Natural killer cell treated with Interleukin-12 subunit alpha and Interleukin-12 subunit beta and Interleukin-15 and Interleukin-18, amount 100 ng/mL, for 72 hours (primary cell): ENCODE data around the gene ALPG. TPM values are rescaled to one million over a fixed set of nuclear protein-coding genes. Genes with fewer than 3 reads are reported as not detected.
"Not testable (repeated sequence)": the region's sequence is repeated elsewhere in the genome, so short reads cannot be mapped to it uniquely, and the experiment has no call there.

Experiments used
- ATAC-seq, 2 donors: fragments of 150-1000 bp; cut with Tn5 transposase in 1 of 2; sonication (Bioruptor Pico), chemical (Tn5 transposase) in 1 of 2; 2 replicates each; pipeline ENCODE4 v1.10.0; 2021
- DNase-seq: peaks from one replicate; pipeline ENCODE4 v3.0.0; 2022; ENCODE audit warnings: low spot score
- H3K27ac Mint-ChIP-seq, 2 donors: 1 replicate in 1 of 2; 2 replicates in 1 of 2; pipeline ENCODE4 v1.8.0; 2022; ENCODE audit warnings: mixed read lengths in 2 of 2, mild to moderate bottlenecking in 1 of 2, moderate library complexity in 1 of 2
- H3K27me3 Mint-ChIP-seq, 2 donors: 1 replicate in 1 of 2; 2 replicates in 1 of 2; pipeline ENCODE4 v1.8.0; 2022; ENCODE audit warnings: mixed read lengths in 2 of 2
- H3K36me3 Mint-ChIP-seq: one replicate; pipeline ENCODE4 v1.8.0; 2022; ENCODE audit warnings: mixed read lengths
- H3K4me1 Mint-ChIP-seq, 2 donors: 1 replicate in 1 of 2; 2 replicates in 1 of 2; pipeline ENCODE4 v1.8.0; 2022; ENCODE audit warnings: low read depth in 2 of 2, mixed read lengths in 2 of 2, mild to moderate bottlenecking in 1 of 2
- H3K4me3 Mint-ChIP-seq: one replicate; pipeline ENCODE4 v1.8.0; 2022; ENCODE audit warnings: mixed read lengths
- H3K9me3 Mint-ChIP-seq: 2 replicates; pipeline ENCODE4 v1.8.0; 2022; ENCODE audit warnings: mixed read lengths
- total RNA-seq, 2 donors: library from RNA; stranded (reverse); gene quantifications; one replicate each; pipeline ENCODE4 v1.2.3, GENCODE V29; 2022

The ALPG gene
- total RNA-seq, 2 donors from 2014 or later, result not detected

GRCh38 chr2:232415736-232416520 is 9.3 kb downstream of the ALPG start:
- Mint-ChIP-seq H3K9me3 (no peaks in the 10 kb centered on the region), H3K36me3 (no peaks in the 10 kb centered on the region), H3K27ac (no peak overlapping the region), H3K4me3 (no peak overlapping the region), H3K4me1 (peaks cover 0 to 6% of the 10 kb centered on the region in 2 donors), H3K27me3 (peaks cover 21 to 23% of the 10 kb centered on the region in 2 donors)
- DNase-seq, result no peak
- ATAC-seq, result no peak

DNA sequence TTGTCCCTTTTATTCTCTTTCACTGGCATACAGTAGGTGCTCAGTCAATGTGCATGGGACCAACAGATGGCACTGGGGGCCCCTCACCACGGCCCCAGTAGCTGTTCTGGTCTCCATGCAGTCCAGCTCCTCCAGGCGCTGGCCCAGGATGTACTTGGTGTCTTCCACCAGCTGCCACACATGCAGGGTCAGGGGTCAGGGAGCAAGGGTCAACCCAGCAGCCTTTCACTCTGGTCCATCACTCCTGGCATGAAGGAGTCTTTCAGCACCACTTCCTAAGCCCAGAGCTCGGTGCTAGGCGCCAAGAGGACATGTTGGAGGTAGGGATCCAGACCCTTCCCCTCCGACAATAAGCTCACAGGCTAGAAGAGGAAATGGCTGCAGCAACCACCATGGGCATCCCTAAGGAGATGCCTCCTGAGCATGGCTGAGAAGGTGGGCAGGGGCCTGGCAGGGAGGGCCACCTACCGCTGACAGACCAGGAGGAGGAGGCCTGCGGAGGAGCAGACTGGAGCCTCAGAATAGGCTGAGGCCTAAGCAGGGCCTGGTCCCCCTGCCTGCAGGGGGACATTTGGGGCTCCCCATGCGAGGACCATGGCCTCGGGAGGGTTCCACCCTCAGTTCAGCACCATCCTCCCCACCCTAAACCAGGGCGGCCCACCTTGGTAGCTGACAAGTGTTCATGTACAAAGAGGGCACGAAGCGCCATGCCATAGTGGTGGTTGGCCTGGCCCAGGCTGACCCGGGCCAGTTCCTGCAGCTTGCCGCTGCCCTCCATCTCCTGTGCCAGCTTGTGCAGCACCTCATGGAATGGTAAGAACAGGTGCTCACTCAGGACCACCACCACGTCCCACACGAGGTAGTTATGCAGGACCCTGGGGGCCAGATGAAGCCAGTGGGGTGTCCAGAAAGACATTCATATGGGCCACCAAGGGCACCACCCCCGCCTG is 10.2 kb downstream of the ALPG start:
- no peaks in the 10 kb centered on the region for H3K9me3 Mint-ChIP-seq
- H3K27ac Mint-ChIP-seq, result no peak overlapping the region
- no peak overlapping the region for H3K4me3 Mint-ChIP-seq
- peaks cover 21 to 24% of the 10 kb centered on the region in 2 donors for H3K27me3 Mint-ChIP-seq
- no peak for DNase-seq
- ATAC-seq, result no peak
- no peaks in the 10 kb centered on the region for H3K36me3 Mint-ChIP-seq
- H3K4me1 Mint-ChIP-seq, result peaks cover 0 to 6% of the 10 kb centered on the region in 2 donors

DNA sequence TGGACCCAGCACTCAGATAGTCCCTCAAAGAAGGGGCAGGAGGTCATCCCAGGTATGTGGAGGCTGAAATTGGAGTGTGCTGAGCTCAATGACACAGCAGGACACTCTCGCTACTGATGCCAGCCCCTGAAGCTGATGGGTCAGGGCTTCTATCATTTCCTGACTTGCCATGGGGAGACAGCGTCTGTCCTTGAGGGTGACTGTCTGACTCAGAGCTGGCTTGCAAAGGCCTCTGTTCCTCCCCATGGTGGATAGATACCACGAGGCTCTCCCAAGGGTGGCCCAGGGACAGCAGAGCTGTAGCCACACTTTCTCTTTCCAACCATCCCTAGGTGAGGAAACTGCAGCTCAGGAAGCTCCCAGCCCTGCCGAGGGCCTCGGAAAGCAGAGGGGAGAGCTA is 10.8 kb downstream of the ALPG start:
- H3K36me3 Mint-ChIP-seq, result no peaks in the 10 kb centered on the region
- DNase-seq (no peak), ATAC-seq (no peak)
- peaks cover 22 to 31% of the 10 kb centered on the region in 2 donors for H3K27me3 Mint-ChIP-seq
- no peak overlapping the region for H3K27ac Mint-ChIP-seq
- no peaks in the 10 kb centered on the region for H3K9me3 Mint-ChIP-seq
- H3K4me3 Mint-ChIP-seq, result no peak overlapping the region
- peaks cover 0 to 6% of the 10 kb centered on the region in 2 donors for H3K4me1 Mint-ChIP-seq

- Mint-ChIP-seq H3K27ac (no peak overlapping the region), H3K9me3 (no peaks in the 10 kb centered on the region), H3K27me3 (peaks cover 23 to 34% of the 10 kb centered on the region in 2 donors), H3K36me3 (no peaks in the 10 kb centered on the region), H3K4me3 (no peak overlapping the region), H3K4me1 (peaks cover 0 to 6% of the 10 kb centered on the region in 2 donors)
- DNase-seq (no peak), ATAC-seq (no peak)
These were observed 11.4 kb downstream of the ALPG start for GRCh38 chr2:232418056-232418455.

GRCh38 chr2:232418466-232419244 is 12.0 kb downstream of the ALPG start:
- no peak overlapping the region for H3K4me3 Mint-ChIP-seq
- DNase-seq (no peak), ATAC-seq (peak in 1 of 2 donors; percentile 17)
- no peaks in the 10 kb centered on the region for H3K36me3 Mint-ChIP-seq
- H3K4me1 Mint-ChIP-seq, result peaks cover 0 to 3% of the 10 kb centered on the region in 2 donors
- no peak overlapping the region for H3K27ac Mint-ChIP-seq
- H3K9me3 Mint-ChIP-seq, result no peaks in the 10 kb centered on the region
- H3K27me3 Mint-ChIP-seq, result peaks cover 20 to 28% of the 10 kb centered on the region in 2 donors

- Mint-ChIP-seq H3K9me3 (no peaks in the 10 kb centered on the region), H3K27me3 (peaks cover 22 to 25% of the 10 kb centered on the region in 2 donors), H3K36me3 (no peaks in the 10 kb centered on the region), H3K4me1 (peaks cover 0 to 3% of the 10 kb centered on the region in 2 donors), H3K27ac (no peak overlapping the region), H3K4me3 (no peak overlapping the region)
- peak in 1 of 2 donors; percentile 24 for ATAC-seq
- DNase-seq, result no peak
These were observed 12.8 kb downstream of the ALPG start for GRCh38 chr2:232419245-232420072.

DNA sequence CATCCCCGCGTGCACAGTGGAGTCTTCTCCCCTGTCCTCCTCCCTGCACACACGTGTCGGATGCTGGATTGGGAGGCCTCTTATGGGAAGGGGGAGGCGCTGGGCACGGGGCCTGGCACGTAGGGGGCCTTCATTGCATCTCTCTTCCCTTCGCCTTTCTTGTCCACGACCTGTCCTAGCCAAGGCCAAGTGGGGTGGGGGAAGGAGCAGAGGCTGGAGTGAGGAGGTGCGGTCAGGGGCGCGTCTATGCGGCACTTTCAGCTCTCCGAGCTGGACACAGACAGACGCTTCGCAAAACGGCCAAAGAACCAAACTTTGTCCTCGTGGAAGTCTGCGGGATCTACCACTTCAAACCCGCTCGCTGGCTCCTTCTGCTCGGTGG is 13.4 kb downstream of the ALPG start:
- H3K36me3 Mint-ChIP-seq, result no peaks in the 10 kb centered on the region
- H3K9me3 Mint-ChIP-seq, result no peaks in the 10 kb centered on the region
- H3K4me3 Mint-ChIP-seq, result no peak overlapping the region
- no peak for ATAC-seq
- no peak overlapping the region for H3K27ac Mint-ChIP-seq
- peaks cover 0 to 3% of the 10 kb centered on the region in 2 donors for H3K4me1 Mint-ChIP-seq
- no peak for DNase-seq
- peaks cover 22 to 25% of the 10 kb centered on the region in 2 donors for H3K27me3 Mint-ChIP-seq

- Mint-ChIP-seq H3K4me3 (no peak overlapping the region), H3K9me3 (no peaks in the 10 kb centered on the region)
- ATAC-seq, result no peak
These were observed 14.0 kb downstream of the ALPG start for GRCh38 chr2:232420463-232421188.

DNA sequence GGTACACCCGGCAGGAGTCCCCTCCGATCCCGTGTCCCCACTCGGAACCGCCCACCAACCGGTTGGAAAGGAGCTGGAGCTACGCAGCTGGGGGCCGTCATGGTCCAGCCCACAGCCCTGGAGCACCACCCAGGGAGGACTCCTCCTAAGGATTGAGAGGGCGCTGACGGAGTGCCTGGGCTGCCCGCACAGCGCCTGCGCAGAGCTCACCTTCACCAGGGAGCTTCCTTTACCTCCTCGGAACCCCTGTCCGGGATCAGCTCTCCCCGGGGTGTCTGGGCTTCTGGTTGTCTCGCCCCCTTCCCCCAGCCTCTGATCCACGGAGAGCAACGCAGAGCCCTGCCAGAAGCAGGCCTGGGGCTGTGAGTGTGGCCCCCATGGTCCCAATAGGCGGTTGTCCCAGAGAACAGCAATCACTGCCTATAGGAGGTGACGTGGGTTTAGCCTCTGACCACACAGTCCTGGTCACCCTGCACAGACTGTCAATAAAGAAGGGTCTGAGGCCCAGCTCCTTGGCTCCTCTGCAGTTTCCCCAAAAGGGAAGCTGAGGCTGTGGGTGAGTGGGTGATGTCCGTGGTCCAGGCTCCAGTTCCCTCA is 14.6 kb downstream of the ALPG start:
- H3K27me3 Mint-ChIP-seq, result peaks cover 22 to 31% of the 10 kb centered on the region in 2 donors
- no peaks in the 10 kb centered on the region for H3K36me3 Mint-ChIP-seq
- H3K9me3 Mint-ChIP-seq, result no peaks in the 10 kb centered on the region
- no peak overlapping the region for H3K27ac Mint-ChIP-seq
- H3K4me3 Mint-ChIP-seq, result no peak overlapping the region
- no peak for ATAC-seq
- DNase-seq, result no peak
- H3K4me1 Mint-ChIP-seq, result peaks cover 0 to 3% of the 10 kb centered on the region in 2 donors

More at GRCh38 chr2:232420463-232421188, 14.0 kb downstream of the ALPG start:
- no peak for DNase-seq
- H3K4me1 Mint-ChIP-seq, result peaks cover 0 to 3% of the 10 kb centered on the region in 2 donors
- peaks cover 22 to 31% of the 10 kb centered on the region in 2 donors for H3K27me3 Mint-ChIP-seq
- no peaks in the 10 kb centered on the region for H3K36me3 Mint-ChIP-seq
- no peak overlapping the region for H3K27ac Mint-ChIP-seq

- Mint-ChIP-seq H3K27me3 (peaks cover 20 to 31% of the 10 kb centered on the region in 2 donors), H3K4me3 (no peak overlapping the region), H3K4me1 (peaks cover 0 to 3% of the 10 kb centered on the region in 2 donors), H3K9me3 (no peaks in the 10 kb centered on the region), H3K27ac (no peak overlapping the region), H3K36me3 (no peaks in the 10 kb centered on the region)
- ATAC-seq, result no peak
- no peak for DNase-seq
These were observed 15.4 kb downstream of the ALPG start for GRCh38 chr2:232422051-232422450.

- H3K4me1 Mint-ChIP-seq, ATAC-seq, H3K36me3 Mint-ChIP-seq, H3K27ac Mint-ChIP-seq, DNase-seq, H3K9me3 Mint-ChIP-seq, H3K4me3 Mint-ChIP-seq: not testable (repeated sequence)
- H3K27me3 Mint-ChIP-seq, result peaks cover 19 to 30% of the 10 kb centered on the region in 2 donors
These were observed 16.4 kb downstream of the ALPG start for GRCh38 chr2:232422996-232423395.

DNA sequence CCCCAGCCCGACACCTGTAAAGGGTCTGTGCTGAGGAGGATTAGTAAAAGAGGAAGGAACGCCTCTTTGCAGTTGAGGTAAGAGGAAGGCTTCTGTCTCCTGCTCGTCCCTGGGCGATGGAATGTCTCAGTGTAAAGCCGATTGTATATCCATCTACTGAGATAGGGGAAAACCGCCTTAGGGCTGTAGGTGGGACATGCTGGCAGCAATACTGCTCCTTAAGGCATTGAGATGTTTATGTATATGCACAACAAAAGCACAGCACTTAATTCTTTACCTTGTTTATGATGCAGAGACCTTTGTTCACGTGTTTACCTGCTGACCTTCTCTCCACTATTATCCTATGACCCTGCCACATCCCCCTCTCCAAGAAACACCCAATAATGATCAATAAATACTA is 16.8 kb downstream of the ALPG start:
- not testable (repeated sequence) for H3K4me3 Mint-ChIP-seq, H3K36me3 Mint-ChIP-seq, ATAC-seq, H3K4me1 Mint-ChIP-seq, H3K27ac Mint-ChIP-seq, DNase-seq, H3K9me3 Mint-ChIP-seq
- peaks cover 15 to 26% of the 10 kb centered on the region in 2 donors for H3K27me3 Mint-ChIP-seq
